Psoas muscle (tissue), 8 donors: ENCODE results near the gene ZMAT3. TPM values are rescaled to one million over a fixed set of nuclear protein-coding genes. Genes with fewer than 3 reads are reported as not detected.
"Not testable (repeated sequence)": the region's sequence is repeated elsewhere in the genome, so short reads cannot be mapped to it uniquely, and the experiment has no call there.

Experiments used
- ATAC-seq, 4 donors: fragments of 200-7000 bp; cut with Tn5 transposase; one replicate each; pipeline ENCODE4 v1.9.1; 2020; ENCODE audit warnings: moderate library complexity in 3 of 4, mild to moderate bottlenecking in 2 of 4
- DNase-seq, 2 donors: peaks; one replicate each; pipeline ENCODE4 v3.0.0-alpha.2; 2020
- H3K27ac ChIP-seq: fragments of 200-600 bp; one replicate; pipeline ENCODE4 v1.8.0; 2022
- H3K27me3 ChIP-seq, 3 donors: fragments of 200-600 bp in 1 of 3; one replicate each; pipeline versions ENCODE4 v1.6.1 to v1.8.0; 2013 to 2022; ENCODE audit warnings: low read length in 2 of 3, mild to moderate bottlenecking in 2 of 3, moderate library complexity in 1 of 3; ENCODE audit not compliant: insufficient read depth in 3 of 3
- H3K36me3 ChIP-seq, 2 donors: fragments of 200-600 bp in 1 of 2; one replicate each; pipeline versions ENCODE4 v1.6.1 to v1.8.0; 2013 to 2022; ENCODE audit warnings: low read depth in 1 of 2, mild to moderate bottlenecking in 1 of 2, moderate library complexity in 1 of 2; ENCODE audit not compliant: insufficient read depth in 1 of 2
- H3K4me1 ChIP-seq: fragments of 200-600 bp; one replicate; pipeline ENCODE4 v1.8.0; 2022
- H3K4me3 ChIP-seq: fragments of 200-600 bp; one replicate; pipeline ENCODE4 v1.8.0; 2022; ENCODE audit warnings: mild to moderate bottlenecking
- H3K9me3 ChIP-seq: fragments of 200-600 bp; one replicate; pipeline ENCODE4 v1.8.0; 2022
- whole genome bisulfite sequencing, 3 donors: extraction: QIAGEN DNeasy Blood & Tissue Kit; methylation state at CpG; one replicate each; pipeline versions ENCODE4 v1.1.6 to v1.1.7; 2013; 5-methylcytosine and 5-hydroxymethylcytosine counted together
- intact Hi-C, 2 donors: fragments of 100-400 bp; cut with DNase I; formaldehyde crosslinking; loops; one replicate each; pipeline versions ENCODE4 v1.11.0 to v1.14.2; 2022
- polyA plus RNA-seq, 3 donors: library from polyadenylated mRNA; stranded (reverse); fragments of 200-250 nt; gene quantifications; one replicate each; pipeline ENCODE4 v1.2.3, GENCODE V29; 2013
- total RNA-seq, 4 donors: library from RNA; stranded (reverse); fragmentation: NEBNext Ultra II Directional in 2 of 4; extraction: Animal tissue kit (Norgen Biotek cat#: 25700) in 2 of 4; gene quantifications; one replicate each; pipeline versions ENCODE4 v1.2.1 to v1.2.4, GENCODE V29; 2021 to 2023
- TF ChIP-seq, protein P1 (sequence below): fragments of 200-600 bp; IDR thresholded peaks from one replicate; pipeline ENCODE4 v1.8.0; 2022; ENCODE audit warnings: antibody characterized with exemption
- donor health status: healthy with polysubstance abuse.
- donor health status: DM: no; HTN: no; CAD: no; lungs with moderate emphysema.
- donor health status: Bipolar disorder and iron deficiency.
- donor health status: healthy.
- donor health status: DM: yes; HTN: yes; CAD: no.
- donor health status: DM: no; HTN: no; CAD: no.
- donor health status: DM: no; HTN: no; CAD: no.
- donor health status: DM: yes; HTN: yes; CAD: no.

Gene ZMAT3
- total and polyA plus RNA-seq, 7 donors: 2.0 to 12.7 (median 6.7) TPM

DNA sequence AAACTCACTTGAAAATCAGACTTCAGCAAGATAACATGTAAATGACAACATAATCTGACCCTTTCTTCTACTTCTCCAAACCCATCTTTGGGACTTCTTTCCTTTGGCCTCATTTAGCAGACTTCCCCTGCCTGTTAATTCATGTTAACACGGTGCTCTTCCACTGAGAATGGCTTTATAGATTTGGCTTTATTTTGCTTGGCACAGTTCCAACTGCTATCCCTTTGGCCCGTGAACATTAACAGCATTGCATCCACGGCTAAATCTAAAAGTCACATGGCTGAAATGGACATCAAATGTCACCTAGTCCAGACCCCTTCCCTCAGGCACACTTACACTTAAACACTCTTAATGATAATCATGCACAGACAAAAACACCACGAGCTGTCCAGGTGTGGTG is 3.8 kb downstream of the ZMAT3 start:
- Histone ChIP-seq H3K4me1 (peaks cover 8% of the 10 kb centered on the region), H3K27me3 (no peaks in the 10 kb centered on the region), H3K4me3 (no peak overlapping the region), H3K36me3 (peaks cover 0 to 20% of the 10 kb centered on the region in 2 donors), H3K9me3 (no peaks in the 10 kb centered on the region), H3K27ac (no peak overlapping the region)
- 35 to 46% (median 42%) methylated on average over 4 of the region's 4 CpGs for WGBS, 3 donors
- intact Hi-C loops: no loop called here
- ATAC-seq: no peak
- no peak for DNase-seq
- TF ChIP-seq, protein P1, sequence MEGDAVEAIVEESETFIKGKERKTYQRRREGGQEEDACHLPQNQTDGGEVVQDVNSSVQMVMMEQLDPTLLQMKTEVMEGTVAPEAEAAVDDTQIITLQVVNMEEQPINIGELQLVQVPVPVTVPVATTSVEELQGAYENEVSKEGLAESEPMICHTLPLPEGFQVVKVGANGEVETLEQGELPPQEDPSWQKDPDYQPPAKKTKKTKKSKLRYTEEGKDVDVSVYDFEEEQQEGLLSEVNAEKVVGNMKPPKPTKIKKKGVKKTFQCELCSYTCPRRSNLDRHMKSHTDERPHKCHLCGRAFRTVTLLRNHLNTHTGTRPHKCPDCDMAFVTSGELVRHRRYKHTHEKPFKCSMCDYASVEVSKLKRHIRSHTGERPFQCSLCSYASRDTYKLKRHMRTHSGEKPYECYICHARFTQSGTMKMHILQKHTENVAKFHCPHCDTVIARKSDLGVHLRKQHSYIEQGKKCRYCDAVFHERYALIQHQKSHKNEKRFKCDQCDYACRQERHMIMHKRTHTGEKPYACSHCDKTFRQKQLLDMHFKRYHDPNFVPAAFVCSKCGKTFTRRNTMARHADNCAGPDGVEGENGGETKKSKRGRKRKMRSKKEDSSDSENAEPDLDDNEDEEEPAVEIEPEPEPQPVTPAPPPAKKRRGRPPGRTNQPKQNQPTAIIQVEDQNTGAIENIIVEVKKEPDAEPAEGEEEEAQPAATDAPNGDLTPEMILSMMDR: no peak

- Histone ChIP-seq H3K9me3 (no peaks in the 10 kb centered on the region), H3K27me3 (no peaks in the 10 kb centered on the region), H3K4me3 (no peak overlapping the region), H3K4me1 (peaks cover 8% of the 10 kb centered on the region), H3K27ac (no peak overlapping the region), H3K36me3 (peaks cover 0 to 20% of the 10 kb centered on the region in 2 donors)
- intact Hi-C loops: no loop called here
- DNase-seq (no peak), ATAC-seq (no peak)
- 95 to 100% (median 95%) methylated on average over 1 of the region's 1 CpG for WGBS, 3 donors
- TF ChIP-seq, protein P1: no peak
Observed at GRCh38 chr3:179067291-179067690, 4.3 kb downstream of the ZMAT3 start.

DNA sequence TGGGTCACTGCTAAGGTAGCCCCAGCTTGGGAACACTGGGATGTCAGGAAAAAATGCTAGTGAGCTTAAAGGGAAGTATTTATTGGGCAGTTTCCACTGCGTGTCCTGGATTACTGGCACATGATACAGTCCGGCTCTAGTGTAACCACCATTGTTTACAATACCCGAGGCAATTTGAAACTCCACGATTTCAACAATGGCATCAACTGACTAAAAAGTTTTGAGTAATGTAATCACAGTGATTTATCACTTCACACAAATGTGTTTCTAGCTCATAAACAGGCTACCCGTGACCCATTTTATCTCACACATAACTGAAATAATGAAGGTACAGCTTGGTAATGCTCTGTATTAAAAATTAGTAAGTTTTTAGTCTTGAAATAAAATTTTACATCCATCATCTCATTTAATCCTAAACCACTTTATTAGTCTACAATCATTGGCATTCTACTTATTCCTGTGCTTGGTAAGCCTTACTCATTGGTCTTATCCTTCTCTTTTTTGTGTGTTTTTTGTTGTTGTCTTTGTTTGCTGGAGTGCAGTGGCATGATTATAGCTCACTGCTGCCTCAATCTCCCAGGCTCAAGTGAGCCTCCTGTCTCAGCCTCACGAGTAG is 7.6 kb downstream of the ZMAT3 start:
- H3K9me3 ChIP-seq: no peaks in the 10 kb centered on the region
- DNase-seq (no peak), ATAC-seq (peak in 3 of 4 donors; percentile 23 to 54 (median 33))
- peaks cover 0 to 20% of the 10 kb centered on the region in 2 donors for H3K36me3 ChIP-seq
- intact Hi-C loops: no loop called here
- WGBS, 3 donors: 50 to 55% (median 51%) methylated on average over 6 of the region's 6 CpGs
- TF ChIP-seq, protein P1: no peak
- no peak overlapping the region for H3K4me3 ChIP-seq
- no peak overlapping the region for H3K27ac ChIP-seq
- H3K27me3 ChIP-seq: no peaks in the 10 kb centered on the region
- peaks cover 8% of the 10 kb centered on the region for H3K4me1 ChIP-seq

DNA sequence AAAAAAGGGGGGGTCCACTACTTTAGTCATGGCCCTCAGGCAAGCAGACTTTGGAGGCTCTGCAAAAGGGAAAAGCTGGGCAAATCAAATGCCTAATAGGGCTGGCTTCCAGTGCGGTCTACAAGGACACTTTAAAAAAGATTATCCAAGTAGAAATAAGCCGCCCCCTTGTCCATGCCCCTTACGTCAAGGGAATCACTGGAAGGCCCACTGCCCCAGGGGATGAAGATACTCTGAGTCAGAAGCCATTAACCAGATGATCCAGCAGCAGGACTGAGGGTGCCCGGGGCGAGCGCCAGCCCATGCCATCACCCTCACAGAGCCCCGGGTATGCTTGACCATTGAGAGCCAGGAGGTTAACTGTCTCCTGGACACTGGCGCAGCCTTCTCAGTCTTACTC is 15.3 kb downstream of the ZMAT3 start:
- TF ChIP-seq, protein P1: no peak
- WGBS, 3 donors: 91 to 98% (median 96%) methylated on average over 7 to 8 of the region's 8 CpGs
- DNase-seq (no peak), ATAC-seq (no peak)
- no peak overlapping the region for H3K4me3 ChIP-seq
- H3K9me3 ChIP-seq: peaks cover 5% of the 10 kb centered on the region
- no peaks in the 10 kb centered on the region for H3K4me1 ChIP-seq
- intact Hi-C loops: no loop called here
- no peaks in the 10 kb centered on the region for H3K27me3 ChIP-seq
- no peaks in the 10 kb centered on the region for H3K36me3 ChIP-seq
- no peak overlapping the region for H3K27ac ChIP-seq

DNA sequence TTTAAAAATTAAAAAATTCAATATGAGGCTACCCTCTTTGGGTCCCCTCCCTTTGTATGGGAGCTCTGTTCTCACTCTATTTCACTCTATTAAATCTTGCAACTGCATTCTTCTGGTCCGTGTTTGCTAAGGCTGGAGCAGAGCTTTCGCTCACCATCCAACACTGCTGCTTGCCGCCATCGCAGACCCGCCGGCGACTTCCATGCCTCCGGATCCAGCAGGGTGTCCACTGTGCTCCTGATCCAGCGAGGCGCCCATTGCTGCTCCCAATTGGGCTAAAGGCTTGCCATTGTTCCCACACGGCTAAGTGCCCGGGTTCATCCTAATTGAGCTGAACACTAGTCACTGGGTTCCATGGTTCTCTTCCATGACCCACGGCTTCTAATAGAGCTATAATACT is 17.0 kb downstream of the ZMAT3 start:
- H3K4me1 ChIP-seq, intact Hi-C loops, H3K27ac ChIP-seq, DNase-seq, H3K27me3 ChIP-seq, H3K4me3 ChIP-seq, ATAC-seq, H3K9me3 ChIP-seq, H3K36me3 ChIP-seq: not testable (repeated sequence)
- 94 to 96% (median 95%) methylated on average over 13 of the region's 13 CpGs for WGBS, 3 donors
